GM19099 (cell line): ENCODE measurements around the gene CKLF.

Experiments
- POLR2A ChIP-seq: IDR thresholded peaks from 3 replicates; pipeline ENCODE4 v1.6.1; 2011; ENCODE audit warnings: low read depth; ENCODE audit not compliant: insufficient read length; ENCODE audit errors: extremely low read depth

The CKLF gene

GRCh38 chr16:66569827-66570405 lies 17.5 kb downstream of the CKLF start:
- no peak for TF ChIP-seq POLR2A

- no peak for TF ChIP-seq POLR2A
These were observed 20.0 kb downstream of the CKLF start for GRCh38 chr16:66572356-66572755.

- no peak for TF ChIP-seq POLR2A
These were observed 21.7 kb downstream of the CKLF start for GRCh38 chr16:66574081-66574480.

- no peak for TF ChIP-seq POLR2A
These were observed 22.2 kb downstream of the CKLF start for GRCh38 chr16:66574531-66574930.

- TF ChIP-seq POLR2A: no peak
These were observed 22.7 kb downstream of the CKLF start for GRCh38 chr16:66575060-66575459.

DNA sequence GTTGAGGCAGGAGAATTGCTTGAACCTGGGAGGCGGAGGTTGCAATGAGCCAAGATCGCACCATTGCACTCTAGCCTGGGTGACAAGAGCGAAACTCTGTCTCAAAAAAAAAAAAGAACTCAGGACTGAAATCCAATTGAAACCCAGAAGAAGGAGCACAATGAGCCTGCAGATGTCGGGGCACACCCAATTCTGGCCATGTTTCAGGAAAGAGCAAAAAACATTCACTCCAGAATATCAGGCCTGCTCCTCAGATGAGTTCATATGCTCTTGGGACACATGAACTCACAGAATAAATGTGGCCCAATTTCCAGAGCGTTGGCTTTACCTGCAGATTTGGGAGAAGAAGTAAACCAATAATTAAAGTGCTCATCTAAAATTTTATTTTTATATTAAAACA lies 23.9 kb downstream of the CKLF start:
- no peak for TF ChIP-seq POLR2A

- TF ChIP-seq POLR2A: no peak
These were observed 26.5 kb downstream of the CKLF start, which contains the start of gene CMTM2 for GRCh38 chr16:66578651-66579531. TSS of gene CMTM2 (plus strand) at chr16:66579463. CDS start at chr16:66579608, 145 bp downstream.

DNA sequence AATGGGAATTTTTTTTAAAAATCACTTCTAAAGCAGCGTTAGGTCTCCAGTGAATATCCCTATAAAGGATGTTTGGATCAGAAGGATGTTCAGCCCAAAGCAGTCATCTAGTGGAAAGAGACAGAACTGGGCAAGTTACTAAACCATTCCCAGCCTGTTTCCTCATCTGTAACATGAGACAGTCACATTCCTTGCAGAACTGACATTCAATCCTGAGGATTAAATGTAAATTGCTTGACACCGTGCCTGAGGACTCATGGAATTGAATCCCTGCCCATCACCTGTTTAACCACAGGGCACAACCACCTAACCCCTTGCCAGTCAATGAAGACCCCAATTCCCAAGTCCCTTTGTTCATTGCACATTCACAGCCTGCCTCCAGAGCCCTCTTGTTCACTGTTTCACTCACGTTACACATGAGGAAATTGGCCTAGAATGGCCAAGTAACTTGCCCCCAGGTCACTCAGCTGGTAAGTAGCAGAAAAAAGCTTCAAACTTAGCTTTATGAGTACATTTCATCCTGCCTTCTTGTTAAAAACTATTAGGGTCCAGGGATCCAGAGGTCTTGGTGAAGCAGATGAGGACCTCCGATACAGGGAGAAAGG lies 28.3 kb downstream of the CKLF start:
- TF ChIP-seq POLR2A: no peak

- TF ChIP-seq POLR2A: no peak
These were observed 29.0 kb downstream of the CKLF start for GRCh38 chr16:66581246-66581952.

DNA sequence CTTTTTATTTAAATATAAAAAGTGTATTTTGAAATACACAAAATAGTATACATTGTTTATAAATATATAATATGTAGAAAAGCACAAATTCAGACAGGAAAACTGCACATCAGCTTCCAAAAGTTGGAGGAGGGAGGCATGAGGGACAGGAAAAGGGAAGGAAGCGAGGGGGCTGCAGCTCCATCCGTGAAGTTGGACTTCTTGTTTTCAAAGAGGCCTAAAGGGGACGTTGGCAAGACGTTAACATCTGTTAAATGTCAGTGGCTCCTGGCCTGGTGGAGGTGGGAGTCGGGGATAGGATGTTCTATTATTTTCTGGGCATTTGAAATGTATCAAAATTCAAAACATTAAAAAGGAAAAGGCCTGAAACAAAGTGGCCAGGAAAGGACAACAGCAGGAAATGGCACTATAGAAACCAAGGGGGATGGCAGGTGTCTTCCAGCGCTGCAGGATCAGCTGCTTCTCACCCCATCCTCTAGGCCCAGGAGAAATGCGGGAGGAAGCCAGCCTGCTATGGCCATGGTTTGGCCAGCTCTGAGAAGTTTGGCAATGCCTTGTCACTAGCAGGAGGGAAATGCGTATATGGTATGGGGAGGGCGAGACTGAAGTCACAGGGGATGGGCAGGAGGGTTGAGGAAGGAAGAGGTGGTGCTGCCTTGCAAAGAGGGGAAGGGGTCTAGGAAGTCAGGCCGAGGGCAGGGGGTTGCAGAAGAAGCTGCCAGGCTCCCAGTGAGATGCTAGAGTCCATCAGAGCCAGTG lies 33.3 kb downstream of the CKLF start:
- TF ChIP-seq POLR2A: no peak

DNA sequence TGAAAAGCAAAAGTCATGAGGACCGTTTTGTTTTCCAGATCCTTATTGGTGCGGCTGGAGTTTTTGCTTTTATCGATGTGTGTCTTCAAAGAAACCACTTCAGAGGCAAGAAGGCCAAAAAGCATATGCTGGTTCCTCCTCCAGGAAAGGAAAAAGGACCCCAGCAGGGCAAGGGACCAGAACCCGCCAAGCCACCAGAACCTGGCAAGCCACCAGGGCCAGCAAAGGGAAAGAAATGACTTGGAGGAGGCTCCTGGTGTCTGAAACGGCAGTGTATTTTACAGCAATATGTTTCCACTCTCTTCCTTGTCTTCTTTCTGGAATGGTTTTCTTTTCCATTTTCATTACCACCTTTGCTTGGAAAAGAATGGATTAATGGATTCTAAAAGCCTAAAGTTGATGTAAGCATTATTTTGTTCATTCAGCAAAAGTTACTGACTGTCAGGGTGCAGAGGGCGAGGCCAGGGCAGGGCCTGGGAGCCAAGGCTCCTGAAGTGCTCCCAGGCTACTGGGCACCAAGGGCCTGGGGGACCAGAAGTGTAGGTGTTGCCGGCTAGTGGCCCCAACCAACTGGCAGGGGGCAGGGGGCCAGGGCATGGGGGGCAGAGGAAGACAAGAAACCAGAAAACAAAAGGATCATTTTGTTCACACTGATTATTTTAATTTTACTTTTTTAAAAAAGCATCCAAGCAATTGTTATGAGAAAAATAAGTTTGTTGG lies 35.7 kb downstream of the CKLF start:
- no peak for TF ChIP-seq POLR2A

GRCh38 chr16:66588981-66589713 lies 36.8 kb downstream of the CKLF start:
- no peak for TF ChIP-seq POLR2A

GRCh38 chr16:66590322-66590721 lies 37.9 kb downstream of the CKLF start:
- no peak for TF ChIP-seq POLR2A
